ENCODE measurements around the gene ENGASE. TPM values are rescaled to one million over a fixed set of nuclear protein-coding genes. Genes with fewer than 3 reads are reported as not detected.

The ENGASE gene
- total RNA-seq, 1 experiment from 2014 or later: 50.0 TPM

- TF ChIP-seq CTCF (IDR thresholded peaks at IDR 0.05; ENCODE audit: insufficient read depth in 1 of 2, low read depth in 1 of 2, low read length in 1 of 2, severe bottlenecking in 1 of 2, unreplicated experiment in 1 of 2): no peak
- ChIA-PET CTCF (interaction anchor here (0.6 to 1.4 kb wide), 4 partner anchors 36 to 310 kb away, joined by 3 to 8 read pairs (median 4); no protein-coding TSS in a partner anchor), POLR2A (no interaction called here)
- Mint-ChIP-seq H3K36me3 (ENCODE audit: insufficient read depth, unreplicated experiment) (peaks cover 25% of the 10 kb centered on the region), H3K9me3 (ENCODE audit: unreplicated experiment) (no peaks in the 10 kb centered on the region), H3K4me1 (ENCODE audit: low read depth, unreplicated experiment) (no peaks in the 10 kb centered on the region), H3K27me3 (ENCODE audit: insufficient read depth, unreplicated experiment) (no peaks in the 10 kb centered on the region), H3K4me3 (ENCODE audit: unreplicated experiment) (no peak overlapping the region), H3K27ac (ENCODE audit: unreplicated experiment) (no peak overlapping the region)
- H3K36me3 ChIP-seq (ENCODE audit: control insufficient read depth, insufficient read depth, low read length): peaks cover 1% of the 10 kb centered on the region; the same call in 1 of the 2 replicates
- no peaks in the 10 kb centered on the region for H3K4me1 ChIP-seq
- no peak overlapping the region for H3K4me3 ChIP-seq (ENCODE audit: low read depth, low read length)
- no TSS peak for BruUV-seq (replicated peaks)
- no peaks in the 10 kb centered on the region for H3K9me3 ChIP-seq
- no peaks in the 10 kb centered on the region for H3K27me3 ChIP-seq (replicated peaks; ENCODE audit: control insufficient read depth, insufficient read depth, low read length)
- DNase-seq: no peak
- intact Hi-C loops (cut with micrococcal nuclease; ENCODE audit: unreplicated experiment): loop anchor here (1.0 kb wide), 3 partner anchors 16 to 62 kb away; no protein-coding TSS in a partner anchor
Observed at GRCh38 chr17:79081571-79082276, 7.1 kb downstream of the ENGASE start.

- Mint-ChIP-seq H3K4me3 (ENCODE audit: unreplicated experiment) (no peak overlapping the region), H3K27ac (ENCODE audit: unreplicated experiment) (no peak overlapping the region), H3K36me3 (ENCODE audit: insufficient read depth, unreplicated experiment) (peaks cover 30% of the 10 kb centered on the region), H3K9me3 (ENCODE audit: unreplicated experiment) (no peaks in the 10 kb centered on the region), H3K27me3 (ENCODE audit: insufficient read depth, unreplicated experiment) (no peaks in the 10 kb centered on the region), H3K4me1 (ENCODE audit: low read depth, unreplicated experiment) (no peaks in the 10 kb centered on the region)
- CTCF ChIA-PET: interaction anchor here (0.6 to 1.4 kb wide), 6 partner anchors 21 to 309 kb away, joined by 3 to 8 read pairs (median 4); no protein-coding TSS in a partner anchor
- no TSS peak for BruUV-seq (replicated peaks)
- Histone ChIP-seq H3K4me3 (ENCODE audit: low read depth, low read length) (no peak overlapping the region), H3K36me3 (ENCODE audit: control insufficient read depth, insufficient read depth, low read length) (peaks cover 3% of the 10 kb centered on the region), H3K4me1 (no peaks in the 10 kb centered on the region), H3K27me3 (replicated peaks; ENCODE audit: control insufficient read depth, insufficient read depth, low read length) (no peaks in the 10 kb centered on the region), H3K9me3 (no peaks in the 10 kb centered on the region)
- peak; percentile 60 to 80 for DNase-seq
- POLR2A ChIA-PET: interaction anchor here (0.6 kb wide), 1 partner anchor 533 kb away, joined by 3 read pairs; no protein-coding TSS in a partner anchor
- peak; percentile 89 to 95 for TF ChIP-seq CTCF (IDR thresholded peaks at IDR 0.05; ENCODE audit: insufficient read depth in 1 of 2, low read depth in 1 of 2, low read length in 1 of 2, severe bottlenecking in 1 of 2, unreplicated experiment in 1 of 2)
- intact Hi-C loops (cut with micrococcal nuclease; ENCODE audit: unreplicated experiment): loop anchor here (1.0 kb wide), 3 partner anchors 17 to 63 kb away; no protein-coding TSS in a partner anchor
Observed at GRCh38 chr17:79082311-79083190, 7.9 kb downstream of the ENGASE start.
